ENCODE measurements around the gene UCP3.

- TF ChIP-seq REST (IDR thresholded peaks at IDR 0.05; ENCODE audit: low read depth) (no peak), TAF1 (IDR thresholded peaks at IDR 0.05; ENCODE audit: low read depth) (no peak), TEAD4 (IDR thresholded peaks at IDR 0.05) (no peak), EP300 (IDR thresholded peaks at IDR 0.05; ENCODE audit: borderline replicate concordance) (no peak), YY1 (IDR thresholded peaks at IDR 0.05; ENCODE audit: low read depth) (no peak)
These were observed 1.7 kb upstream of the UCP3 start for GRCh38 chr11:74010306-74011300.
